Lower leg skin (tissue), 3 donors: ENCODE measurements around the gene OR13D1.

ENCODE experiments used
- POLR2A ChIP-seq, 2 donors: fragments of 450-650 bp; IDR thresholded peaks; one replicate each; pipeline ENCODE4 v1.6.1; 2016 to 2017; ENCODE audit warnings: antibody characterized with exemption in 2 of 2, mild to moderate bottlenecking in 1 of 2, moderate library complexity in 1 of 2
- TF ChIP-seq, protein P1 (sequence below), 3 donors: fragments of 450-650 bp; IDR thresholded peaks; one replicate each; pipeline ENCODE4 v1.5.1; 2016; ENCODE audit warnings: antibody characterized with exemption in 3 of 3, mild to moderate bottlenecking in 3 of 3, moderate library complexity in 2 of 3

DNA sequence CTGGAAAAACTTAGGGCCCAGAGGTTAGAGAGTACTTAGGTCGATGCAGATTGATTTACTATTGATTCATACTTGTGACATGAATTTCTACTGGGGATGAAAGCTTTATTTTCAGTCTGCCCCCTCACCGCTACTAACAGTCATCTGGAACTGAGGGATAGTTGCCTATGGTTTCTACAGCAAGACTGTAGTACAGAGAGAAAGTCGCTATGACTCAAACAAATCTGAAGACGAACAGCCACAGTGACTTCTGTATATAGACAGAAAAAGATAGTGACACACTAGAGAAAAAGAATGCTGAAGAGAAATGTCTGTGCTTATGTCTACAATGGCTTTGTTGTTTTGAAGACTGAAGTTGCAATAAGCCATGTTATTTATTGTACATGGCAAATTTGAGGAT is 17.3 kb downstream of the OR13D1 start:
- TF ChIP-seq, protein P1, sequence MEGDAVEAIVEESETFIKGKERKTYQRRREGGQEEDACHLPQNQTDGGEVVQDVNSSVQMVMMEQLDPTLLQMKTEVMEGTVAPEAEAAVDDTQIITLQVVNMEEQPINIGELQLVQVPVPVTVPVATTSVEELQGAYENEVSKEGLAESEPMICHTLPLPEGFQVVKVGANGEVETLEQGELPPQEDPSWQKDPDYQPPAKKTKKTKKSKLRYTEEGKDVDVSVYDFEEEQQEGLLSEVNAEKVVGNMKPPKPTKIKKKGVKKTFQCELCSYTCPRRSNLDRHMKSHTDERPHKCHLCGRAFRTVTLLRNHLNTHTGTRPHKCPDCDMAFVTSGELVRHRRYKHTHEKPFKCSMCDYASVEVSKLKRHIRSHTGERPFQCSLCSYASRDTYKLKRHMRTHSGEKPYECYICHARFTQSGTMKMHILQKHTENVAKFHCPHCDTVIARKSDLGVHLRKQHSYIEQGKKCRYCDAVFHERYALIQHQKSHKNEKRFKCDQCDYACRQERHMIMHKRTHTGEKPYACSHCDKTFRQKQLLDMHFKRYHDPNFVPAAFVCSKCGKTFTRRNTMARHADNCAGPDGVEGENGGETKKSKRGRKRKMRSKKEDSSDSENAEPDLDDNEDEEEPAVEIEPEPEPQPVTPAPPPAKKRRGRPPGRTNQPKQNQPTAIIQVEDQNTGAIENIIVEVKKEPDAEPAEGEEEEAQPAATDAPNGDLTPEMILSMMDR (IDR thresholded peaks at IDR 0.05): no peak
- no peak for TF ChIP-seq POLR2A (IDR thresholded peaks at IDR 0.05)
